ENCODE results near the gene CEP41. TPM values are rescaled to one million over a fixed set of nuclear protein-coding genes. Genes with fewer than 3 reads are reported as not detected.

The CEP41 gene
- total and polyA plus RNA-seq, 4 donors, result 2.3 to 3.5 (median 2.8) TPM

DNA sequence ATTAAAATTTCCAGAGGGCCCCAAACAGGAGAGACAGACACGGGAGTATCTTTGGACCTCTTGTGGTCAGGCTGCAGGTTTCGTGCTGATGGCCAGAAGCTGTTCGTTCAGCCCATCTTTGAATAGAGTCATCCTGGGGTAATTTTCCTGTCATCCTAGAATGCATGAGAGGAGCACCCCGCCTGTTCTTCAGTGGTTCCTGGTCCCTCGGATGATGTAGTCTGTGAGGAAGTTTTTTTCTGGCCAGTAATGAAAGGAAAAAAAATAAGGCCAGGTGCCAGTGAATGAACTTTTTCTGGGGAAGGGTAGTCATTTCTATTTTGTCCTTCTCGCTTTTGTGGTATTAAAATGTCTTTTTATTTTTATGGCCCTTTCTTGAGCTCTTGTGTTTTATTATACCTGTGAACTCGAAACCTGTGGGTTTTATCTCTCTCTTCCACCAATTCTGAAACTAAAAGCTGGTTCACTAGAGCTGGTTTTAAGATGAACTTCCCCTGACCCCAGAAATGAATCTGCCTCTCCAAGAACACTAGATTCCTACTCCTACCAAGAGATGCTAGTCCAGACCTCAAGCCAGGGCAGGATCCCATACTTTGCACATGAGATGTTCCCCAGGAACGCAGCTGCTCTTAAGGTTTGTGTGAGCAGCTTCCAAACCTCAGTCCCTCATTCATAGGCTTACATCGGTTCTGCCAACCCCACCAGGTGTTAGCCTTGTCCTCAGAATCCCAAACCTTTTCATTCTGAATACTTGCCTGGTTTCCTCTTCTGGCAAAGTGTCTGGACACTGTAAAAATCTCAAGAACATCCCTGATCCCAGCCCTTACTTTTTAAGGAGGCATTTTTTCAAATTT is 35.7 kb upstream of the CEP41 start:
- H3K27ac ChIP-seq (ENCODE audit: low read depth in 1 of 2, low read length in 2 of 2), result no peak overlapping the region
- peaks cover 0 to 7% (median 1%) of the 10 kb centered on the region in 4 donors for H3K9me3 ChIP-seq (ENCODE audit: control insufficient read depth in 4 of 4, low read length in 3 of 4)
- no peaks in the 10 kb centered on the region for H3K27me3 ChIP-seq (ENCODE audit: control insufficient read depth in 4 of 4, insufficient read depth in 4 of 4, low read length in 3 of 4)
- H3K36me3 ChIP-seq (ENCODE audit: control insufficient read depth in 4 of 4, insufficient read depth in 3 of 4, low read depth in 1 of 4, low read length in 3 of 4), result no peaks in the 10 kb centered on the region
- no peak for TF ChIP-seq FOXA1 (IDR thresholded peaks at IDR 0.05)
- TF ChIP-seq RAD21 (IDR thresholded peaks at IDR 0.05), result no peak
- WGBS, result 67% methylated on average over 9 of the region's 9 CpGs
- H3K4me3 ChIP-seq (ENCODE audit: low read depth in 1 of 3, low read length in 3 of 3), result no peak overlapping the region
- no peak overlapping the region for H3K9ac ChIP-seq (ENCODE audit: low read depth in 1 of 2, low read length in 2 of 2)
- H3K4me1 ChIP-seq (ENCODE audit: control insufficient read depth in 4 of 4, insufficient read depth in 4 of 4, low read length in 3 of 4), result no peaks in the 10 kb centered on the region
- DNase-seq (ENCODE audit: low spot score), result no peak

DNA sequence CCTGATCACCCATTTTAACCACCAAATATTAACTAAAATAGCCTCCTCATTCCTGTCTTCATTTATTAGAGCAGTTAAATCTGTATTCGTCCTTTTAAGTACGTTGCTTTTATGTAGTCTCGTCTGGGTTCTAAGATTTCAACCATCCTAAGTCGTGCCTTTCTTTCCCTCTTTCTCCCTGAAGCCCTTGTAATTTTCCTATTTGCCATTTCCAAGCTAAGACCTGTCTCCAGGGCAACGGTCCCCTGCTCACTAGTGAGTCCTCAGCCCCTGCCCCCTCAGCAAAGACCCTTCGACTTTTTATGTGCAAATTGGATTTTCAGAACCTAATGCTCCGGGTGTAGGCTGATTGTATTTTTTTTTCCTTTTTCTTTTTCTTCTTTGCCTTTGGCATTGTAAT is 35.0 kb upstream of the CEP41 start:
- DNase-seq (ENCODE audit: low spot score), result no peak
- H3K27me3 ChIP-seq (ENCODE audit: control insufficient read depth in 4 of 4, insufficient read depth in 4 of 4, low read length in 3 of 4), result no peaks in the 10 kb centered on the region
- no peaks in the 10 kb centered on the region for H3K4me1 ChIP-seq (ENCODE audit: control insufficient read depth in 4 of 4, insufficient read depth in 4 of 4, low read length in 3 of 4)
- WGBS, result 65% methylated on average over 7 of the region's 7 CpGs
- H3K36me3 ChIP-seq (ENCODE audit: control insufficient read depth in 4 of 4, insufficient read depth in 3 of 4, low read depth in 1 of 4, low read length in 3 of 4), result no peaks in the 10 kb centered on the region
- H3K4me3 ChIP-seq (ENCODE audit: low read depth in 1 of 3, low read length in 3 of 3), result no peak overlapping the region
- TF ChIP-seq, protein P1, sequence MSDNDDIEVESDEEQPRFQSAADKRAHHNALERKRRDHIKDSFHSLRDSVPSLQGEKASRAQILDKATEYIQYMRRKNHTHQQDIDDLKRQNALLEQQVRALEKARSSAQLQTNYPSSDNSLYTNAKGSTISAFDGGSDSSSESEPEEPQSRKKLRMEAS (IDR thresholded peaks at IDR 0.05), result no peak
- TF ChIP-seq RAD21 (IDR thresholded peaks at IDR 0.05), result no peak
- no peak for TF ChIP-seq JUND (IDR thresholded peaks at IDR 0.05)
- TF ChIP-seq SP1 (IDR thresholded peaks at IDR 0.05), result no peak
- TF ChIP-seq YY1 (IDR thresholded peaks at IDR 0.05), result no peak
- no peak for TF ChIP-seq NR2F2 (IDR thresholded peaks at IDR 0.05)
- no peak for TF ChIP-seq FOXA2 (IDR thresholded peaks at IDR 0.05)
- TF ChIP-seq, protein P2, sequence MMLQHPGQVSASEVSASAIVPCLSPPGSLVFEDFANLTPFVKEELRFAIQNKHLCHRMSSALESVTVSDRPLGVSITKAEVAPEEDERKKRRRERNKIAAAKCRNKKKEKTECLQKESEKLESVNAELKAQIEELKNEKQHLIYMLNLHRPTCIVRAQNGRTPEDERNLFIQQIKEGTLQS (IDR thresholded peaks at IDR 0.05), result no peak
- TF ChIP-seq GABPA (IDR thresholded peaks at IDR 0.05 in 1 of 2, conservative IDR thresholded peaks at IDR 0.05 in 1 of 2), result no peak
- TF ChIP-seq HNF4A (conservative IDR thresholded peaks at IDR 0.05), result no peak
- TF ChIP-seq, protein P3, sequence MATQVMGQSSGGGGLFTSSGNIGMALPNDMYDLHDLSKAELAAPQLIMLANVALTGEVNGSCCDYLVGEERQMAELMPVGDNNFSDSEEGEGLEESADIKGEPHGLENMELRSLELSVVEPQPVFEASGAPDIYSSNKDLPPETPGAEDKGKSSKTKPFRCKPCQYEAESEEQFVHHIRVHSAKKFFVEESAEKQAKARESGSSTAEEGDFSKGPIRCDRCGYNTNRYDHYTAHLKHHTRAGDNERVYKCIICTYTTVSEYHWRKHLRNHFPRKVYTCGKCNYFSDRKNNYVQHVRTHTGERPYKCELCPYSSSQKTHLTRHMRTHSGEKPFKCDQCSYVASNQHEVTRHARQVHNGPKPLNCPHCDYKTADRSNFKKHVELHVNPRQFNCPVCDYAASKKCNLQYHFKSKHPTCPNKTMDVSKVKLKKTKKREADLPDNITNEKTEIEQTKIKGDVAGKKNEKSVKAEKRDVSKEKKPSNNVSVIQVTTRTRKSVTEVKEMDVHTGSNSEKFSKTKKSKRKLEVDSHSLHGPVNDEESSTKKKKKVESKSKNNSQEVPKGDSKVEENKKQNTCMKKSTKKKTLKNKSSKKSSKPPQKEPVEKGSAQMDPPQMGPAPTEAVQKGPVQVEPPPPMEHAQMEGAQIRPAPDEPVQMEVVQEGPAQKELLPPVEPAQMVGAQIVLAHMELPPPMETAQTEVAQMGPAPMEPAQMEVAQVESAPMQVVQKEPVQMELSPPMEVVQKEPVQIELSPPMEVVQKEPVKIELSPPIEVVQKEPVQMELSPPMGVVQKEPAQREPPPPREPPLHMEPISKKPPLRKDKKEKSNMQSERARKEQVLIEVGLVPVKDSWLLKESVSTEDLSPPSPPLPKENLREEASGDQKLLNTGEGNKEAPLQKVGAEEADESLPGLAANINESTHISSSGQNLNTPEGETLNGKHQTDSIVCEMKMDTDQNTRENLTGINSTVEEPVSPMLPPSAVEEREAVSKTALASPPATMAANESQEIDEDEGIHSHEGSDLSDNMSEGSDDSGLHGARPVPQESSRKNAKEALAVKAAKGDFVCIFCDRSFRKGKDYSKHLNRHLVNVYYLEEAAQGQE (IDR thresholded peaks at IDR 0.05), result no peak
- TF ChIP-seq, protein P4, sequence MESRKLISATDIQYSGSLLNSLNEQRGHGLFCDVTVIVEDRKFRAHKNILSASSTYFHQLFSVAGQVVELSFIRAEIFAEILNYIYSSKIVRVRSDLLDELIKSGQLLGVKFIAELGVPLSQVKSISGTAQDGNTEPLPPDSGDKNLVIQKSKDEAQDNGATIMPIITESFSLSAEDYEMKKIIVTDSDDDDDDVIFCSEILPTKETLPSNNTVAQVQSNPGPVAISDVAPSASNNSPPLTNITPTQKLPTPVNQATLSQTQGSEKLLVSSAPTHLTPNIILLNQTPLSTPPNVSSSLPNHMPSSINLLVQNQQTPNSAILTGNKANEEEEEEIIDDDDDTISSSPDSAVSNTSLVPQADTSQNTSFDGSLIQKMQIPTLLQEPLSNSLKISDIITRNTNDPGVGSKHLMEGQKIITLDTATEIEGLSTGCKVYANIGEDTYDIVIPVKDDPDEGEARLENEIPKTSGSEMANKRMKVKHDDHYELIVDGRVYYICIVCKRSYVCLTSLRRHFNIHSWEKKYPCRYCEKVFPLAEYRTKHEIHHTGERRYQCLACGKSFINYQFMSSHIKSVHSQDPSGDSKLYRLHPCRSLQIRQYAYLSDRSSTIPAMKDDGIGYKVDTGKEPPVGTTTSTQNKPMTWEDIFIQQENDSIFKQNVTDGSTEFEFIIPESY (IDR thresholded peaks at IDR 0.05), result no peak
- no peak overlapping the region for H3K9ac ChIP-seq (ENCODE audit: low read depth in 1 of 2, low read length in 2 of 2)
- H3K9me3 ChIP-seq (ENCODE audit: control insufficient read depth in 4 of 4, low read length in 3 of 4), result peaks cover 0 to 7% (median 1%) of the 10 kb centered on the region in 4 donors
- H3K27ac ChIP-seq (ENCODE audit: low read depth in 1 of 2, low read length in 2 of 2), result no peak overlapping the region
